Activated naive CD4-positive, alpha-beta T cell treated with Interleukin-2 at 50 U/mL for 16 hours (primary cell): ENCODE data around the gene ZNF688.
"Not testable (repeated sequence)": the region's sequence is repeated elsewhere in the genome, so short reads cannot be mapped to it uniquely, and the experiment has no call there.

ENCODE experiments used
- DNase-seq: peaks from one replicate; pipeline ENCODE4 v3.0.0-alpha.2; 2020

The ZNF688 gene

DNA sequence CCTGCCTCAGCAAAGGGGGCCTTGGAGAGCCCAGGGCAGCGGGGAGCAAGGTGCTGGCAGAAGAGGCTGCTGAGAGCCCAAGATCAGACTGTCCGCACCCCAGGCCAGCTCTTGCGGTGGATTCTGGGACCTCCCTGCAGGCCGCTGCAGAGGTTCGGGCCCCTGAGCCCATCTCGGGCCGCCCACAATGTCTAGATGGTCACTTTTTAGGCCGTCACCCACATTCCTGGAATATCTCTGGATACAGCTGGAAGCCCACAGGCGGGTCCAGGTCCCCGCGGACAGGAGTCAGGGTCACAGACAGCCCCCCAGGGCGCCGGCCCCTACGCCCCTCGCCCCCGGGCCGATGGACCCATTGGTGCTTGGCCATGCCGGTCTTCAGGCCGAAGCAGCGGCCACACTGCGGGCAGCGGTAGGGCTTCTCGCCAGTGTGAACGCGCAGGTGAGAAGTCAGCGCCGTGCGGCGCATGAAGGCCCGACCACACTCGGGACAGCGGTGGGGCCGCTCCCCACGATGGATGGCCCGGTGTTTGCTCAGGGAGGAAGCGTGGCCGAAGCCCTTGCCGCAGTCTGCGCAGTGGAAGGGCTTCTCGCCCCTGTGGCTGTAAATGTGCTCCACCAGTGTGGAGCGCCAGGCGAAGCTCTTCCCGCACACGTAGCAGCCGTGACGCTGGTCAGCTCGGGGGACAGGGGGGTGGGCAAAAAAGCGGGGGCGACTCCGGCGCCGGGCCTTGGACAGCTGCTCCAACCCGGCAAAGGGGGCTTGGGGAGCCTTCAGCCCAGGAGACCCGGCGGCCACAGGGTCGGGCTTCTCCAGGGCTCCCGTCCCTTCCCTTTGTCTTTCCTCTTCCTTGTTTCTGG, 39.0 kb downstream of the ZNF688 start:
- DNase-seq = no peak

DNA sequence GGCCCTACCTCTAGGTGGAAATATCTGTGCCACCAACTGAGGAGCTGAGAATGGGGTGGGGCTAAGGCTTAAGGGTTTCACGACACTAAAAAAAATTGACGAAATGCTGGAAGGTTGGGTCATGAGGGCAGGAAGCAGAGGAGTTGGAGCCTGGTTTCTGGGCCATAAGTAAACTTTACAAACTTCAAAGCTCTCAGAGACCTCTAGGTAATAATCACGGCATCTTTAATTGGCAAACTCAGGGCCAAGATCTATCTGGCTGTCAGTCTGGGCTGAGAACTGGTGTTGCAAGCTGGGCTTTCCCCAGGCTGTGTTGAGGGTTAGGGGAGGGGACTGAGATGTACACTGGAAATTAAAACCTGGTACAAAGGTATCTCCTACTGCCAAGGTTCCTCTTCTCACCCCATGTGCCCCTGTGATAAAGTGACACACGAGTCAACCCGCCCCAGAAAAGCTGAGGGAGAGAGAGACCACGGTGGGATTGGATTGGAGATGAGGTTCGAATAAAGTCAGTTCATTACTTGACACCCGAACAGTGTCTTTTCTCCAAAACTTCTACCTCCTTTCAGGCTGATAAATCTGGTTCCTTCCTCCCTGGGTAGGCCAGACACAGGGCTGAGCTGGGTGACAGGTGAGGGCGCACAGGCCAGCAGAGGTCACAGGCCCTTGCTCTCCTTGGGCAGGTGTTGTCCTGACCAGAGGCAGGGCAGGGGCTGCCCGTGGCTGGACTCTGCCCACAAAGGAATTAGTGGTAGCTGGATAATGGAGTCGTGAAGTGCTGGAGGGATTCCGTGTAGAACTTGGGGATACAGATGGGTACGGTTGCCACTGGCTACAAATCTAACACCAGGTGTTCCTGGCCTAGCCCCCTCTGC, 41.1 kb downstream of the ZNF688 start:
- DNase-seq = no peak

GRCh38 chr16:30528799-30529457, 42.6 kb downstream of the ZNF688 start:
- no peak for DNase-seq

DNA sequence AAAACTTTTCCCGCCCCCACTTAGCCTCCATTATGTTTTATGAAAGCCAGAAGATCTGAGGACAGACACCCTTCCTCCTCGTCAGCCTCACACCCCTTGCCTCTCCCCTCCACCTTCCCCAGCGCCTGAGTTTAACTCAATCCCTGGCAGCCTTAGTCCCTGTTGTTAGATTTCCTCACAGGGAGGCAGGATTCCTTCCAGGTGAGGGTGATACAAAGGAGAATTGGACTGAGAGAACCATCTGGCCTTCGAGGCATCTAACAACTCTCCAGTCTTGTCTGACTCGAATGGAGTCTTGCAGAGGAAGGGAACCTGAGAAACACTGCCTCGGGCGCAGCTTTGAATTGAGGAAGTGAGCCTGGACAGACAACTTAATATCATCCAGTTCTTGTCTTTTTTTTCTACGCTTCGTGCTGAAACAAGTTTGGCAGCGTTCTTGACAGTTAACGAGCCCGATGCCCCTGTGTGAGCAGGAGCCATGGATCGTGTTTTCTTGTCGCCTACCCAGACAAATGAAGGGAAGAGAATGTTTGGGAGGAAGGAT, 43.8 kb downstream of the ZNF688 start:
- DNase-seq = no peak

- DNase-seq = peak; percentile 95
Measured at GRCh38 chr16:30526823-30527634, 44.5 kb downstream of the ZNF688 start.

DNA sequence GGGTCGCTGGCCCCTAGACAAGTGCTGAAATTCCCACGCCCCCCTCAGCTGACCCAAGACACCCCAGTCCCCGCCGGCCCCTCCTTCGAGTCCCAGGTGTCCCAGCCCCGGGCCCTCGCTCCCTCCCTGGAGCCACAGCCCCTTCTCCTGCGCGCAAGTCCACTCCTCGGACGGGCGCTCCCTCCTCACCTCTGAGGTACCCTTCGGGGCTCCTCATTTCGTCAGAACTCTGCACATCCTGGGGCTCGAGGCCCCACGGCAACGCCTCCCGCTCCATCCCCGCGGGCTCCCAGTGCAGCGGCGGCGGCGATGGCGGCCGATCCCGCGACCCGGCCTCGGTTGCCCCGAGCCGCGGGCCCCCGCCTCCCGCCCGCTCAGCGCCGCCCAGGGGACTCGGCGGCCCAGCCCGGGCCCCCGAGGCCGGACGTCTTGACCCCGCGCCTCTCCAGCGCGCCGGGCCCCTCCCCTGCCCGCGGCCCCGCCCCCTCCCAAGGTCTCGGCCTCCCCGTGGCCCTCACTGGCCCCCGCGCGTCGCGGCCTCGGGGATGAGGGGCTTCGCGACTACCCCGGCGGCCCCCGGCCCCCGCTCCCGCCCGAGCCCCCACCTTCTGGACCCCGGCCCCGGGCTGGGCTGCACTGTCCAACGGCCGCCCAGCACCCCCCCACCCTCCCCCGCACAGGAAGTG, 45.2 kb downstream of the ZNF688 start, which contains the start of gene ZNF768:
Gene ZNF768, minus strand, starts transcription at position 430 of the 686 bp plus-strand sequence. Its CDS starts 153 bp downstream, at position 277.
- DNase-seq = peak; percentile 13

DNA sequence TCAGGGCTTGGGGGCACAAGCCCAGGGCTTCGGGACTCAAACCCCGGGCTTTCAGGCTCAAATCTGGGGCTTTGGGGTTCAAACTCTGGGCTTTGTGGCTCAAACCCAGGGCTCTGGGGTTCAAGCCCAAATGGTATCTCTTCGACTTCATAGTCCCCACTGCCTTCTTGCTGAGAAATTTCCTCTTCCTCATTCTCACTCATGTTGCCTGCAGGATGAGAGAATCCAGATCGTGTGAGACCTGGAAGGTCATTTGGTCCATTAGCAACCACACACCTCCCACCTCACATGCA, 45.7 kb downstream of the ZNF688 start:
- DNase-seq = no peak

DNA sequence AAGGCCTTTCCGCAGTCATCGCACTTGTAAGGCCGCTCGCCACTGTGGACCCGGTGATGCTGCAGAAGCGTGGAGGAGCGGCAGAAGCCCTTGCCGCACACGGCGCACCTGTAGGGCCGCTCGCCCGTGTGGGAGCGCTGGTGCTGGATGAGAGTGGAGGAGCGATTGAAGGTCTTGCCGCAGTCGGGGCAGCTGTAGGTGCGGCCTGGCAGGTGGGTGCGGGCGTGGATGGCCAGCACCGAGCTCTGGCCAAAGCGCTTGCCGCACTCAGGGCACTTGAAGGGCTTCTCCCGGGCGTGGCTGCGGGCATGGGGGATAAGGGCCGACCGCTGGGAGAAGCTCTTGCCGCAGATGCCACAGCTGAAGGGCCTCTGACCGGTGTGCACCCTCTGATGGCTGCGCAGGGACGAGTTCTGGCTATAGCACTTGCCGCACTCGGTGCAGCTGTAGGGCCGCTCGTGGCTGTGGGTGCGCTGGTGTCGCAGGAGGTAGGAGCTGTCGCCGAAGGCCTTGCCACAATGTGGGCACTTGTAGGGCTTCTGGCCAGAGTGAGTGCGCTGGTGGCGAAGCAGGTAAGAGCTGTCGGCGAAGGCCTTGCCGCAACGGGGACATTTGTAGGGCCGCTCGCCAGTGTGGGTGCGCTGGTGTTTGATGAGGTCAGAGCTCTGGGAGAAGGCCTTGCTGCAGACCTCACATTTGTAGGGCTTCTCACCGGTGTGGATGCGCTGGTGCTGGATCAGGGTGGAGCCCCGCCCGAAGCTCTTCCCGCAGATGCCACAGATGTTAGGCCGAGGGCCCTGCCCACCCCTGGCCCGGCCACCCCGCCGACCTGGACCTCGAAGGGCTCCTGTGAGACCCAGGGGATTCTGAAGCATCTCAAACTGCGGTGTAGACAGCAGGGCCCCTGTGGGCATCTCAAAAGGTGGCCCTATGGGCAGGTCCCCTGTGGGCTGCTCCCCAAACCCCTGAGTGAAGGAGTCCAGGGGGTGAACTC, 46.6 kb downstream of the ZNF688 start:
- DNase-seq = no peak

DNA sequence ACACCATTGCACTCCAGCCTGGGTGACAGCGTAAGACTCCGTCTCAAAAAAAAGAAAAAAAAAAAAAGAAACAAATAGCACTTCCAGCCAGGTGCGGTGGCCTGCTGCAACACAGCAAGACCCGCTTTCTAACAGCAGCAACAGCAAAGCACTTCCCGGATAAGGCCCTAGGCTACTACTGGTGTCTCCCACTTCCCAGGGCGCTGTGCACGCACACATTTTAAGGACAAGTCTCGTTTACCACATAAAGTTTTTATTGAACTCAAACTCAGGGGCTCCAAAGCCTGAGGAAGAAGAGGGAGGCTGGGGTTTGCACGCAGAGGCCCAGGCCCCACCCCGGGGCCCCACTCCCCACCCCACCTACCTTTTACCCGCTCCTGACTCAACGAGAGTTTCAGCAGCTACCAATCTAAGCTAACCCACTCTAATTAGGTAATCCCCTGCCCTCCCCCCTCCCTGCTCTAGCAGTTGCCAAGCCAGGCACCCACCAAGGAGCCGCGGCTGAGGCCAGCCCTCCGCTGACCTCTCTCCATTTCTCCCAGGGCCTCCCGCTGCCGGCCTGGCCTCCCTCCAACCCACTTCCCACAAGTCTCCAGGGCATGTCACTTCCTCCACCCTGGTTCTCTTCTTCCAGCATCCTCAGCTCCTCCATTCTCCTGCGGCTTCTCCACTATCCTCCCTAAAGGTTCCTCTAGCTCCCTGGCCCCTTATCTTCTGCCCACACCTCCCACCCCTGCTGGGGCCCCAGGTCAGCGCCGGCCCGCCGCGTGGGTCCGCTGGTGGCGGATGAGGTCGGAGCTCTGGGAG, 47.5 kb downstream of the ZNF688 start:
- DNase-seq = peak; percentile 29

DNA sequence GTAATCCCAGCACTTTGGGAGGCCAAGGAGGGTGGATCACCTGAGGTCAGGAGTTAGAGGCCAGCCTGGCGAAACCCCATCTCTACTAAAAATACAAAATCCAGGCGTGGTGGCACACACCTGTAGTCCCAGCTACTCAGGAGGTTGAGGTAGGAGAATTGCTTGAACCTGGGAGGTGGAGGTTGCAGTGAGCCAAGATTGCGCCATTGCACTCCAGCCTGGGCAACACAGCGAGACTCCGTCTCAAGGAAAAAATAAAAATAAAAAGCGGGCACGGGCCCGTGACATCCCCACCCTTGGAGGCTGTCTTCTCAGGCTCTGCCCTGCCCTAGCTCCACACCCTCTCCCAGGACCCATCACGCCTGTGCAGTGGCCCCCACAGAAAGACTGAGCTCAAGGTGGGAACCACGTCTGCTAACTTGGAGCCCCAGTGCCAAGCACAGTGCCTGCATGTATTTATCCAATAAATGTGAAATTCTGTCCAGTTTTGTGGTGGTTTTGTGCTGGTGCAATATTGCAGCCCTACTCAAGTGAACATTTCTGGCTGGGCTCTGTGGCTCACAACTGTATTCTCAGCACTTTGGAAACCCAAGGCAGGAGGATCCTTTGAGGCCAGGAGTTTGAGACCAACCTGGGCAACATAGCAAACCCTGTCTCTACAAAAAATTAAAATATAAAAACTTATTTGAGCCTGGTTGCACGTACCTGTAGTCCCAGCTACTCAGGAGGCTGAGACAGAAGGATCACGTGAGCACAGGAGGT, 48.6 kb downstream of the ZNF688 start:
- not testable (repeated sequence) for DNase-seq

GRCh38 chr16:30521873-30522641, 49.5 kb downstream of the ZNF688 start:
- no peak for DNase-seq

DNA sequence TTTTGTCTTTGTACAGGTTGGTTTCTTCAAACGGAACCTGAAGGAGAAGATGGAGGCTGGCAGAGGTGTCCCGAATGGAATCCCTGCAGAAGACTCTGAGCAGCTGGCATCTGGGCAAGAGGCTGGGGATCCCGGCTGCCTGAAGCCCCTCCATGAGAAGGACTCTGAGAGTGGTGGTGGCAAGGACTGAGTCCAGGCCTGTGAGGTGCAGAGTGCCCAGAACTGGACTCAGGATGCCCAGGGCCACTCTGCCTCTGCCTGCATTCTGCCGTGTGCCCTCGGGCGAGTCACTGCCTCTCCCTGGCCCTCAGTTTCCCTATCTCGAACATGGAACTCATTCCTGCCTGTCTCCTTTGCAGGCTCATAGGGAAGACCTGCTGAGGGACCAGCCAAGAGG, 50.0 kb downstream of the ZNF688 start:
- no peak for DNase-seq
